22Rv1 (cell line): ENCODE data around the gene NEDD4L.

Experiments used
- CTCF ChIP-seq: fragments of 450-650 bp; IDR thresholded peaks from 2 replicates; pipeline ENCODE4 v1.5.1; 2017; ENCODE audit warnings: mild to moderate bottlenecking
- ZFX ChIP-seq: fragments of 450-650 bp; IDR thresholded peaks from 2 replicates; pipeline ENCODE4 v1.6.1; 2017; ENCODE audit warnings: antibody characterized with exemption, borderline replicate concordance

GRCh38 chr18:58367425-58368140 is 323.6 kb downstream of the NEDD4L start:
- TF ChIP-seq CTCF: no peak
- TF ChIP-seq ZFX: no peak
